SK-N-SH treated with all-trans-retinoic acid at 6 μM for 48 hours (cell line): ENCODE results near the gene HRH1.
A peak's percentile ranks its signal among the peaks of the same experiment; 100 is the strongest.
"Not testable (repeated sequence)": the region's sequence is repeated elsewhere in the genome, so short reads cannot be mapped to it uniquely, and the experiment has no call there.

Experiments
- ATAC-seq: fragments of 200-7000 bp; cut with Tn5 transposase; 3 replicates; pipeline ENCODE4 v1.9.1; 2020; ENCODE audit warnings: mild to moderate bottlenecking, moderate library complexity
- ARNTL ChIP-seq: fragments of 450-650 bp; formaldehyde crosslinking; IDR thresholded peaks from 2 replicates; pipeline ENCODE4 v1.5.0; 2020; ENCODE audit warnings: low read depth, mild to moderate bottlenecking, moderate library complexity, borderline replicate concordance
- BACH2 ChIP-seq: fragments of 250-450 bp; sonication (Bioruptor Pico); IDR thresholded peaks from 2 replicates; pipeline ENCODE4 v1.9.0; 2021; ENCODE audit warnings: mild to moderate bottlenecking, borderline replicate concordance
- CSDC2 ChIP-seq: fragments of 250-450 bp; sonication (Bioruptor Pico); IDR thresholded peaks from 2 replicates; pipeline ENCODE4 v1.5.0; 2020; ENCODE audit warnings: mild to moderate bottlenecking, moderate library complexity
- ESRRG ChIP-seq: fragments of 250-450 bp; sonication (Bioruptor Pico); IDR thresholded peaks from 2 replicates; pipeline ENCODE4 v1.6.1; 2021; ENCODE audit warnings: mild to moderate bottlenecking
- GLIS3 ChIP-seq: fragments of 250-450 bp; sonication (Bioruptor Pico); IDR thresholded peaks from 2 replicates; pipeline ENCODE4 v1.5.0; 2020; ENCODE audit warnings: mild to moderate bottlenecking, moderate library complexity
- ISL1 ChIP-seq: fragments of 250-450 bp; sonication (Bioruptor Pico); IDR thresholded peaks from 2 replicates; pipeline ENCODE4 v2.1.2; 2022; ENCODE audit warnings: mild to moderate bottlenecking, moderate library complexity
- POU6F1 ChIP-seq: fragments of 250-450 bp; sonication (Bioruptor Pico); IDR thresholded peaks from 2 replicates; pipeline ENCODE4 v1.8.0; 2021; ENCODE audit warnings: low read depth, mild to moderate bottlenecking, moderate library complexity, borderline replicate concordance
- PPARA ChIP-seq: fragments of 250-450 bp; sonication (Bioruptor Pico); IDR thresholded peaks from 2 replicates; pipeline ENCODE4 v1.5.0; 2020; ENCODE audit warnings: mild to moderate bottlenecking, borderline replicate concordance
- RARB ChIP-seq: fragments of 250-450 bp; sonication (Bioruptor Pico); IDR thresholded peaks from 2 replicates; pipeline ENCODE4 v1.8.0; 2021; ENCODE audit warnings: mild to moderate bottlenecking, moderate library complexity
- TCF4 ChIP-seq: fragments of 250-450 bp; sonication (Bioruptor Pico); IDR thresholded peaks from 2 replicates; pipeline ENCODE4 v1.8.0; 2021; ENCODE audit warnings: mild to moderate bottlenecking, moderate library complexity, borderline replicate concordance
- TOX ChIP-seq: fragments of 250-450 bp; sonication (Bioruptor Pico); IDR thresholded peaks from 2 replicates; pipeline ENCODE4 v1.8.0; 2021; ENCODE audit warnings: mild to moderate bottlenecking, moderate library complexity, borderline replicate concordance
- ZC3H10 ChIP-seq: fragments of 250-450 bp; sonication (Bioruptor Pico); IDR thresholded peaks from 2 replicates; pipeline ENCODE4 v1.5.1; 2021; ENCODE audit warnings: mild to moderate bottlenecking, moderate library complexity
- ZFP3 ChIP-seq: fragments of 250-450 bp; sonication (Bioruptor Pico); IDR thresholded peaks from 2 replicates; pipeline ENCODE4 v1.5.0; 2020; ENCODE audit warnings: mild to moderate bottlenecking, moderate library complexity
- ZFP30 ChIP-seq: fragments of 450-650 bp; formaldehyde crosslinking; IDR thresholded peaks from 2 replicates; pipeline ENCODE4 v1.5.0; 2022; ENCODE audit warnings: mild to moderate bottlenecking, moderate library complexity
- ZNF565 ChIP-seq: fragments of 450-650 bp; formaldehyde crosslinking; conservative IDR thresholded peaks from 2 replicates; pipeline ENCODE4 v1.5.0; 2020; ENCODE audit warnings: low read depth, mild to moderate bottlenecking, moderate library complexity
- ZNF70 ChIP-seq: fragments of 450-650 bp; formaldehyde crosslinking; IDR thresholded peaks from 2 replicates; pipeline ENCODE4 v1.5.0; 2020; ENCODE audit warnings: mild to moderate bottlenecking, moderate library complexity
- ZNF8 ChIP-seq: fragments of 450-650 bp; formaldehyde crosslinking; IDR thresholded peaks from 2 replicates; pipeline ENCODE4 v1.5.0; 2020; ENCODE audit warnings: mild to moderate bottlenecking, moderate library complexity
- TF ChIP-seq, protein P1 (sequence below): fragments of 250-450 bp; sonication (Bioruptor Pico); IDR thresholded peaks from 2 replicates; pipeline ENCODE4 v1.5.1; 2021; ENCODE audit warnings: mild to moderate bottlenecking, moderate library complexity
- TF ChIP-seq, protein P2 (sequence below): fragments of 250-450 bp; sonication (Bioruptor Pico); IDR thresholded peaks from 2 replicates; pipeline ENCODE4 v1.8.0; 2020; ENCODE audit warnings: mild to moderate bottlenecking, moderate library complexity, borderline replicate concordance
- TF ChIP-seq, protein P3 (sequence below): fragments of 250-450 bp; sonication (Bioruptor Pico); IDR thresholded peaks from 2 replicates; pipeline ENCODE4 v1.5.1; 2020; ENCODE audit warnings: low read depth, mild to moderate bottlenecking, moderate library complexity

The HRH1 gene

DNA sequence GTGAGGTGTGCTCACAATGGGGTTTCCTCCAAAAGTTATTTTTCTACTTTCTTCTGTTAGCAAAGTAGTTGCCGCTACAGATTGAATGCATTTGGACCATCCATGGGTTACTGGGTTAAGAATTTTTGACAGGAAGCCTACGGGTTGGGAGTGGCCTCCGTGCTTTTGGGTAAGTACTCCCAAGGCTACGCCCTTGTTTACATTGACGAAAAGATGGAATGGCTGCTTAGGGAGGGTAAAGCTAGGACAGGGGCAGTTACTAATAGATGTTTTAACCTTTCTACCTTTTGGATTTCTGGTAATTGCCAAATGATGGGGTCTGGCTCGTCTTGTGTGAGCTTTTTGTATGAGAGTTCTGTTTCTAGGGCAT is 97.5 kb downstream of the HRH1 start:
- no peak for TF ChIP-seq CSDC2 (CRISPR knock-in tag)
- TF ChIP-seq ARNTL (CRISPR knock-in tag): no peak
- no peak for TF ChIP-seq POU6F1 (CRISPR knock-in tag)
- no peak for TF ChIP-seq ZNF70 (CRISPR knock-in tag)
- ATAC-seq: no peak

GRCh38 chr3:11254876-11255275 is 100.6 kb downstream of the HRH1 start:
- no peak for TF ChIP-seq POU6F1 (CRISPR knock-in tag)
- TF ChIP-seq, all 23 proteins: peak for 0
- ATAC-seq: no peak

GRCh38 chr3:11255537-11255936 is 101.2 kb downstream of the HRH1 start:
- not testable (repeated sequence) for ATAC-seq
- peak; percentile 31; the same call in 1 of the 2 replicates for TF ChIP-seq ISL1 (CRISPR knock-in tag)

DNA sequence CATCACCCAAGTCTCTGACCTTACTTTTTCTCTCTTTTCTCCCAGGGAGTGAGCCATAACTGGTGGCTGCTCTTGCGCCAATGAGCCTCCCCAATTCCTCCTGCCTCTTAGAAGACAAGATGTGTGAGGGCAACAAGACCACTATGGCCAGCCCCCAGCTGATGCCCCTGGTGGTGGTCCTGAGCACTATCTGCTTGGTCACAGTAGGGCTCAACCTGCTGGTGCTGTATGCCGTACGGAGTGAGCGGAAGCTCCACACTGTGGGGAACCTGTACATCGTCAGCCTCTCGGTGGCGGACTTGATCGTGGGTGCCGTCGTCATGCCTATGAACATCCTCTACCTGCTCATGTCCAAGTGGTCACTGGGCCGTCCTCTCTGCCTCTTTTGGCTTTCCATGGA is 104.7 kb downstream of the HRH1 start:
- TF ChIP-seq PPARA (CRISPR knock-in tag) (no peak), TOX (CRISPR knock-in tag) (no peak)
- ATAC-seq: no peak

GRCh38 chr3:11260460-11260859 is 106.2 kb downstream of the HRH1 start:
- no peak for ATAC-seq
- TF ChIP-seq BACH2 (CRISPR knock-in tag) (no peak), ZNF565 (CRISPR knock-in tag) (no peak), RARB (CRISPR knock-in tag) (no peak), ZNF70 (CRISPR knock-in tag) (no peak), TCF4 (no peak), PPARA (CRISPR knock-in tag) (no peak), CSDC2 (CRISPR knock-in tag) (no peak), ZFP30 (CRISPR knock-in tag) (no peak), ARNTL (CRISPR knock-in tag) (no peak), ZNF8 (CRISPR knock-in tag) (no peak), ZFP3 (no peak)
- TF ChIP-seq, protein P1, sequence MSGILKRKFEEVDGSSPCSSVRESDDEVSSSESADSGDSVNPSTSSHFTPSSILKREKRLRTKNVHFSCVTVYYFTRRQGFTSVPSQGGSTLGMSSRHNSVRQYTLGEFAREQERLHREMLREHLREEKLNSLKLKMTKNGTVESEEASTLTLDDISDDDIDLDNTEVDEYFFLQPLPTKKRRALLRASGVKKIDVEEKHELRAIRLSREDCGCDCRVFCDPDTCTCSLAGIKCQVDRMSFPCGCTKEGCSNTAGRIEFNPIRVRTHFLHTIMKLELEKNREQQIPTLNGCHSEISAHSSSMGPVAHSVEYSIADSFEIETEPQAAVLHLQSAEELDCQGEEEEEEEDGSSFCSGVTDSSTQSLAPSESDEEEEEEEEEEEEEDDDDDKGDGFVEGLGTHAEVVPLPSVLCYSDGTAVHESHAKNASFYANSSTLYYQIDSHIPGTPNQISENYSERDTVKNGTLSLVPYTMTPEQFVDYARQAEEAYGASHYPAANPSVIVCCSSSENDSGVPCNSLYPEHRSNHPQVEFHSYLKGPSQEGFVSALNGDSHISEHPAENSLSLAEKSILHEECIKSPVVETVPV: no peak
- TF ChIP-seq, protein P2, sequence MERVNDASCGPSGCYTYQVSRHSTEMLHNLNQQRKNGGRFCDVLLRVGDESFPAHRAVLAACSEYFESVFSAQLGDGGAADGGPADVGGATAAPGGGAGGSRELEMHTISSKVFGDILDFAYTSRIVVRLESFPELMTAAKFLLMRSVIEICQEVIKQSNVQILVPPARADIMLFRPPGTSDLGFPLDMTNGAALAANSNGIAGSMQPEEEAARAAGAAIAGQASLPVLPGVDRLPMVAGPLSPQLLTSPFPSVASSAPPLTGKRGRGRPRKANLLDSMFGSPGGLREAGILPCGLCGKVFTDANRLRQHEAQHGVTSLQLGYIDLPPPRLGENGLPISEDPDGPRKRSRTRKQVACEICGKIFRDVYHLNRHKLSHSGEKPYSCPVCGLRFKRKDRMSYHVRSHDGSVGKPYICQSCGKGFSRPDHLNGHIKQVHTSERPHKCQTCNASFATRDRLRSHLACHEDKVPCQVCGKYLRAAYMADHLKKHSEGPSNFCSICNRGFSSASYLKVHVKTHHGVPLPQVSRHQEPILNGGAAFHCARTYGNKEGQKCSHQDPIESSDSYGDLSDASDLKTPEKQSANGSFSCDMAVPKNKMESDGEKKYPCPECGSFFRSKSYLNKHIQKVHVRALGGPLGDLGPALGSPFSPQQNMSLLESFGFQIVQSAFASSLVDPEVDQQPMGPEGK (CRISPR knock-in tag): no peak
- TF ChIP-seq, protein P3, sequence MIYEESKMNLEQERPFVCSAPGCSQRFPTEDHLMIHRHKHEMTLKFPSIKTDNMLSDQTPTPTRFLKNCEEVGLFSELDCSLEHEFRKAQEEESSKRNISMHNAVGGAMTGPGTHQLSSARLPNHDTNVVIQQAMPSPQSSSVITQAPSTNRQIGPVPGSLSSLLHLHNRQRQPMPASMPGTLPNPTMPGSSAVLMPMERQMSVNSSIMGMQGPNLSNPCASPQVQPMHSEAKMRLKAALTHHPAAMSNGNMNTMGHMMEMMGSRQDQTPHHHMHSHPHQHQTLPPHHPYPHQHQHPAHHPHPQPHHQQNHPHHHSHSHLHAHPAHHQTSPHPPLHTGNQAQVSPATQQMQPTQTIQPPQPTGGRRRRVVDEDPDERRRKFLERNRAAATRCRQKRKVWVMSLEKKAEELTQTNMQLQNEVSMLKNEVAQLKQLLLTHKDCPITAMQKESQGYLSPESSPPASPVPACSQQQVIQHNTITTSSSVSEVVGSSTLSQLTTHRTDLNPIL (CRISPR knock-in tag): no peak

DNA sequence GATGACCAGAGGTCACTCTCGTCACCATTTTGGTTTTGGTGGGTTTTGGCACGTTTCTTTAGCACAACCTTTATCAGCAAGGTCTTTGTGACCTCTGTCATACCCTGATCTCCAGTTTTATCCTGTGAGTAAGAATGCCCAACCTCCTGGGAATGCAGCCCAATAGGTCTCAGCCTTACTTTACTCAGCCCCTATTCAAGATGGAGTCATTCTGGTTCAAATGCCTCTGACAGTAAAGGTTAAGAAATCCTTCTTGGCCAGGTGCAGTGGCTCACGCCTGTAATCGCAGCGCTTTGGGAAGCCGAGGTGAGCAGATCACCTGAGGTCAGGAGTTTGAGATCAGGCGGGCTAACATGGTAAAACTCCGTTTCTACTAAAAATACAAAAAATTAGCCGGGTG is 114.7 kb downstream of the HRH1 start:
- ATAC-seq: no peak
- TF ChIP-seq ISL1 (CRISPR knock-in tag) (no peak), GLIS3 (no peak), ESRRG (CRISPR knock-in tag) (no peak), POU6F1 (CRISPR knock-in tag) (no peak), ZNF70 (CRISPR knock-in tag) (no peak), ZC3H10 (no peak), ARNTL (CRISPR knock-in tag) (no peak), TOX (CRISPR knock-in tag) (no peak), ZNF565 (CRISPR knock-in tag) (no peak), RARB (CRISPR knock-in tag) (no peak), ZFP30 (CRISPR knock-in tag) (no peak), TCF4 (no peak), BACH2 (CRISPR knock-in tag) (no peak)
- TF ChIP-seq, protein P1: no peak
